Measurements from ENCODE around the gene ADRA2C. TPM values are rescaled to one million over a fixed set of nuclear protein-coding genes. Genes with fewer than 3 reads are reported as not detected.

ADRA2C gene
- total RNA-seq, 3 donors from 2014 or later = 1.6 to 6.9 (median 3.5) TPM

GRCh38 chr4:3780347-3781171 is 14.4 kb downstream of the ADRA2C start:
- Histone ChIP-seq H3K9me3 (peaks cover 0 to 27% of the 10 kb centered on the region in 2 donors), H3K27me3 (peaks cover 0 to 28% of the 10 kb centered on the region in 2 donors), H3K4me3 (no peak overlapping the region), H3K36me3 (no peaks in the 10 kb centered on the region), H3K27ac (no peak overlapping the region), H3K4me1 (no peaks in the 10 kb centered on the region)
- TF ChIP-seq CTCF (IDR thresholded peaks at IDR 0.05) (no peak), POLR2AphosphoS5 (IDR thresholded peaks at IDR 0.05) (no peak), POLR2A (IDR thresholded peaks at IDR 0.05) (no peak)
- intact Hi-C loops (cut with DNase I; ENCODE audit: low total_unique reads) = no loop called here
- no peak for DNase-seq (ENCODE audit: low spot score in 2 of 2)

- Histone ChIP-seq H3K9me3 (peaks cover 0 to 27% of the 10 kb centered on the region in 2 donors), H3K27ac (no peak overlapping the region), H3K4me1 (no peaks in the 10 kb centered on the region), H3K4me3 (no peak overlapping the region), H3K27me3 (peaks cover 0 to 28% of the 10 kb centered on the region in 2 donors), H3K36me3 (no peaks in the 10 kb centered on the region)
- TF ChIP-seq POLR2AphosphoS5 (IDR thresholded peaks at IDR 0.05) = no peak
- intact Hi-C loops (cut with DNase I; ENCODE audit: low total_unique reads) = no loop called here
- DNase-seq (ENCODE audit: low spot score in 2 of 2) = no peak
Observed at GRCh38 chr4:3781193-3781886, 15.2 kb downstream of the ADRA2C start.

GRCh38 chr4:3781997-3782930 is 16.1 kb downstream of the ADRA2C start:
- Histone ChIP-seq H3K4me3 (no peak overlapping the region), H3K27ac (no peak overlapping the region), H3K27me3 (peaks cover 0 to 28% of the 10 kb centered on the region in 2 donors), H3K4me1 (no peaks in the 10 kb centered on the region), H3K36me3 (no peaks in the 10 kb centered on the region), H3K9me3 (peaks cover 0 to 27% of the 10 kb centered on the region in 2 donors)
- no peak for DNase-seq (ENCODE audit: low spot score in 2 of 2)
- no peak for TF ChIP-seq CTCF (IDR thresholded peaks at IDR 0.05)
- TF ChIP-seq POLR2A (IDR thresholded peaks at IDR 0.05) = no peak
- TF ChIP-seq POLR2AphosphoS5 (IDR thresholded peaks at IDR 0.05) = no peak
- intact Hi-C loops (cut with DNase I; ENCODE audit: low total_unique reads) = no loop called here

- intact Hi-C loops (cut with DNase I; ENCODE audit: low total_unique reads) = no loop called here
- no peak for DNase-seq (ENCODE audit: low spot score in 2 of 2)
- Histone ChIP-seq H3K27ac (no peak overlapping the region), H3K9me3 (peaks cover 0 to 18% of the 10 kb centered on the region in 2 donors), H3K4me3 (no peak overlapping the region), H3K4me1 (no peaks in the 10 kb centered on the region), H3K27me3 (peaks cover 0 to 28% of the 10 kb centered on the region in 2 donors), H3K36me3 (no peaks in the 10 kb centered on the region)
- TF ChIP-seq POLR2AphosphoS5 (IDR thresholded peaks at IDR 0.05) (no peak), CTCF (IDR thresholded peaks at IDR 0.05) (peak in 1 of 3 donors; percentile 21), POLR2A (IDR thresholded peaks at IDR 0.05) (no peak)
Observed at GRCh38 chr4:3783693-3784306, 17.6 kb downstream of the ADRA2C start.
